ENCODE results near the gene BNIP3. TPM values are rescaled to one million over a fixed set of nuclear protein-coding genes. Genes with fewer than 3 reads are reported as not detected.
A peak's percentile ranks its signal among the peaks of the same experiment; 100 is the strongest.

The BNIP3 gene
- 10 to 100 TPM; 12.7 to 22.0 TPM for total RNA-seq
- 19.6 to 20.9 reads per million in 2 donors for total RNA-seq

GRCh38 chr10:131981429-131982184 is at the start of gene BNIP3:
Gene BNIP3, minus strand, starts transcription at chr10:131981923. Its CDS starts 117 bp downstream, at chr10:131981806.
- DNase-seq (peak; percentile 94 to 97 (median 95)), ATAC-seq (peak; percentile 94)
- peak within 1 kb of the TSS; percentile 19 for H3K27ac Mint-ChIP-seq
- peak within 1 kb of the TSS; percentile 89 for H3K4me3 Mint-ChIP-seq
- peaks cover 19% of the 10 kb centered on the region for H3K4me1 Mint-ChIP-seq
- peaks cover 7% of the 10 kb centered on the region for H3K27me3 Mint-ChIP-seq
- H3K36me3 Mint-ChIP-seq (ENCODE audit: low read depth) = no peaks in the 10 kb centered on the region
- no peaks in the 10 kb centered on the region for H3K9me3 ChIP-seq (ENCODE audit: control insufficient read depth, low read length, poor library complexity, severe bottlenecking)

GRCh38 chr10:132030898-132031463 is 49.3 kb upstream of the BNIP3 start:
- ATAC-seq = no peak
- Mint-ChIP-seq H3K27ac (no peak overlapping the region), H3K36me3 (ENCODE audit: low read depth) (peaks cover 2% of the 10 kb centered on the region), H3K4me3 (no peak overlapping the region), H3K27me3 (peaks cover 76% of the 10 kb centered on the region), H3K4me1 (no peaks in the 10 kb centered on the region)
- DNase-seq = no peak
- H3K9me3 ChIP-seq (ENCODE audit: control insufficient read depth, low read length, poor library complexity, severe bottlenecking) = no peaks in the 10 kb centered on the region

DNA sequence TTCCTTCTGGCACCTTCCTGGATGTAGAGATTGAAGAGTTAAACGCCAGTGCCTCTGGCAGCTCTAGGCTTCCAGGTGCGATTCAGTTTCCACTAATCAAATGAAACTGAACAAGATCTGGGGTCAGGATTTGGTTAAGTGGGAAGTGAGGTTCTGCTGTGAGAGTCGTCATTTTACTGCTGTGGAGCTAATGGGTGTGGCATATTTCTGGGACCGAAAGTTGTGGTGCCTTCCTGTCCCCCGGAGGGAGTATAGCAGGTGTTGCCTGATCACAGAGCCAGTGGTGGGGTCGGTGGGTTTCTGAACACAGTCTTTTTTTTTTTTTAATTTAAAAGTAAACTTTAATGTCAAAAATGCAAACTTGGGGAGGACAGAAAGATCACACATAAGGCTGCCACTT is 47.0 kb upstream of the BNIP3 start:
- H3K27ac Mint-ChIP-seq = no peak overlapping the region
- H3K4me1 Mint-ChIP-seq = peaks cover 2% of the 10 kb centered on the region
- H3K9me3 ChIP-seq (ENCODE audit: control insufficient read depth, low read length, poor library complexity, severe bottlenecking) = no peaks in the 10 kb centered on the region
- no peak overlapping the region for H3K4me3 Mint-ChIP-seq
- peaks cover 77% of the 10 kb centered on the region for H3K27me3 Mint-ChIP-seq
- DNase-seq (no peak), ATAC-seq (no peak)
- H3K36me3 Mint-ChIP-seq (ENCODE audit: low read depth) = no peaks in the 10 kb centered on the region

- H3K9me3 ChIP-seq (ENCODE audit: control insufficient read depth, low read length, poor library complexity, severe bottlenecking) = no peaks in the 10 kb centered on the region
- Mint-ChIP-seq H3K27me3 (peaks cover 78% of the 10 kb centered on the region), H3K36me3 (ENCODE audit: low read depth) (no peaks in the 10 kb centered on the region), H3K4me3 (no peak overlapping the region), H3K4me1 (peaks cover 8% of the 10 kb centered on the region), H3K27ac (no peak overlapping the region)
- DNase-seq = no peak
- no peak for ATAC-seq
These were observed 45.8 kb upstream of the BNIP3 start for GRCh38 chr10:132027423-132027983.

GRCh38 chr10:132023092-132023811 is 41.5 kb upstream of the BNIP3 start:
- Mint-ChIP-seq H3K36me3 (ENCODE audit: low read depth) (no peaks in the 10 kb centered on the region), H3K4me3 (peak overlapping the region; percentile 71)
- ATAC-seq = peak; percentile 90

DNA sequence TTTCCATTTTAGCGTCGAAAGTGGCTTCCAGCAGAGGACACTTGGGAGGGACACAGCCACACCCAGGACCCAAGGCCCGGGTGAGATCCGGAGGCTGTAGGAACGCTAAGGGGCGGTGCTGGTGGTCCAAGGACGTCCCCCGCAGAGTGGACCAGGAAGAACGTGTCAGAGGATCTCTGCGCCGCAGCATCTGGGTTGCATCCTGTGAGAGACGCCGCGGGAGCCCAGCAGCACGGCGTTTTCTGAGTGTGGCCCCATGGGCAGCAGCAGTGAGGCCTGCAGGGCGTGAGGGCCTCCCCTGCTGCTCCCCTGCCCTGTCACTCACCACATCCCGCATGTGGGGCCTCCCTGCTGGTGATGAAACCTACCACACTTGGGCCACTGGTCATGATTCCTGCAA is 40.5 kb upstream of the BNIP3 start:
- no peak overlapping the region for H3K4me3 Mint-ChIP-seq
- H3K36me3 Mint-ChIP-seq (ENCODE audit: low read depth) = no peaks in the 10 kb centered on the region
- ATAC-seq = no peak
- H3K27ac Mint-ChIP-seq = no peak overlapping the region
- H3K4me1 Mint-ChIP-seq = peaks cover 10% of the 10 kb centered on the region
- H3K27me3 Mint-ChIP-seq = peaks cover 46% of the 10 kb centered on the region
- no peaks in the 10 kb centered on the region for H3K9me3 ChIP-seq (ENCODE audit: control insufficient read depth, low read length, poor library complexity, severe bottlenecking)
- no peak for DNase-seq

More at GRCh38 chr10:132023092-132023811, 41.5 kb upstream of the BNIP3 start:
- peak; percentile 52 to 74 (median 59) for DNase-seq
- H3K27ac Mint-ChIP-seq = no peak overlapping the region
- peaks cover 56% of the 10 kb centered on the region for H3K27me3 Mint-ChIP-seq
- no peaks in the 10 kb centered on the region for H3K9me3 ChIP-seq (ENCODE audit: control insufficient read depth, low read length, poor library complexity, severe bottlenecking)
- peaks cover 10% of the 10 kb centered on the region for H3K4me1 Mint-ChIP-seq

DNA sequence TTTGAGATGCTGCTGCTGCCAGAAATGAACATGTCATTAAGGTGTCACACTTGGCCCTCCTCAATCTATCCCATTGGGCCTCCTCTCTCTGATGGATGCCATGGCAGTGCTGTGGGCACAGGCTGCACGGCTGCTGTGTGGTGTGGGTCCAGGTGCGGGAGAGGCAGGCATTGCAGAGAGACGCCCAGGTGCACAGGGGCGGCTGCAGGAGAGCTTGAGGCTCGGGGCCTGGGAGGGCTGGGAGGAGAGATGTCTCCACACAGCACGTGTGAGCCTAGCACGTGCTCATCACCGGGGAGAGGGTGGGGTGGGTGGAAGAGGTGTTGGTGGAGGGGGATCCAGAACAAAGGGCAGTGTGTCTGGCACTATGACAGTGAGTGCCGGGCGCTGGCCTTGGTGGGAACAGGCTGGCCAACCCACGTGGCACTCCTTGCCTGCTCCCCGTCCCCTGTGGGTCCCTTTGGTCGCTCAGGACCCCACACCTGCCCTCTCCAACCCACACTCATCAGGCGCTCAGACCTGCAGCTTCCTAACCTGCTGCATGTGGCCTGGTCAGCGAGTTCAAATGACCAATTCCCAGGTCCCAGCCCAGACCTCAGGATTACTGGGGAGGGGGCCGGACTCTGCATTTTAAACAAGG is 39.9 kb upstream of the BNIP3 start:
- Mint-ChIP-seq H3K27ac (no peak overlapping the region), H3K4me3 (no peak overlapping the region), H3K36me3 (ENCODE audit: low read depth) (no peaks in the 10 kb centered on the region), H3K4me1 (peaks cover 10% of the 10 kb centered on the region), H3K27me3 (peaks cover 39% of the 10 kb centered on the region)
- ATAC-seq (no peak), DNase-seq (no peak)
- H3K9me3 ChIP-seq (ENCODE audit: control insufficient read depth, low read length, poor library complexity, severe bottlenecking) = no peaks in the 10 kb centered on the region

DNA sequence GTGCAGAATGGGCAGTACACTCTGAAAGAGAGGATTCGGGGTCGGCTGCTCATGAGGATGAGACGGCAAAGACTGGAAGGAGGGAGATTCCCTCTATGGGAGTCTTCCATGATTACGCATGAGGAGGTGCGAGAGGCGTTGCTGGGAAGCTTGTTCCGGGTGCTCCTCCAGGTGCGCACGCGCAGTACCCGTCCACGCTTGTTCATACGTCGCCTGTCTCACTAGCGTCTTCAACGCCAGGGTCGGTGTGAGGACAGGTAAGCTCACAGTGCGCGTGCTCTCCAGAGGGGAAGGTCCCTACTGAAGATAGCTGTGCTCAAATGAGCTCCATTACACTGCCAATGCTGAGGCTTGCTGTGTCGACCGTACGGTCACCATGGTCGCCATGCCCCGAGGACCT is 39.3 kb upstream of the BNIP3 start:
- H3K9me3 ChIP-seq (ENCODE audit: control insufficient read depth, low read length, poor library complexity, severe bottlenecking) = no peaks in the 10 kb centered on the region
- peaks cover 36% of the 10 kb centered on the region for H3K27me3 Mint-ChIP-seq
- no peak for DNase-seq
- H3K27ac Mint-ChIP-seq = peak overlapping the region; percentile 73
- H3K4me1 Mint-ChIP-seq = peaks cover 10% of the 10 kb centered on the region
- ATAC-seq = no peak
- H3K36me3 Mint-ChIP-seq (ENCODE audit: low read depth) = no peaks in the 10 kb centered on the region
- no peak overlapping the region for H3K4me3 Mint-ChIP-seq

DNA sequence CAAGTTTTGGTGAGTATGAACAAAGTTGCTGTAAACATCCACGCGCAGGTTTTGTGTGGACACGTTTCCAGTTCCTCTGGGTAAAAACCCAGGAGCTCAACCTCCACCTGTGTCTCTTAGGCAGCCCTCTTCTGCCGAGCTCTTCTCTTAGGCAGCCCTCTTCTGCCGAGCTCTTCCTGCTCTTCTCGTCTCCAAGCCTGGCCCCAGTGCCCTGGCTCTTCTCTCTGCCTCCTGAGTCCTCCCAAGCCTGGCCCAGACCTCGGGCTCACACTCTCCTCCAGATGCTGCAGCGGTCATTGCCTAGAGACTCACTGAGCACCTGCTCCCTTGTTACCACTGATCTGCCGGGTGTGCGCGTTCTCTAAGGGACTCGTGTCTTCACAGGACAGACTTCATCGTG is 38.7 kb upstream of the BNIP3 start:
- no peaks in the 10 kb centered on the region for H3K36me3 Mint-ChIP-seq (ENCODE audit: low read depth)
- DNase-seq = no peak
- H3K4me3 Mint-ChIP-seq = no peak overlapping the region
- H3K27me3 Mint-ChIP-seq = peaks cover 35% of the 10 kb centered on the region
- no peaks in the 10 kb centered on the region for H3K9me3 ChIP-seq (ENCODE audit: control insufficient read depth, low read length, poor library complexity, severe bottlenecking)
- ATAC-seq = no peak
- peaks cover 10% of the 10 kb centered on the region for H3K4me1 Mint-ChIP-seq
- peak overlapping the region; percentile 73 for H3K27ac Mint-ChIP-seq

DNA sequence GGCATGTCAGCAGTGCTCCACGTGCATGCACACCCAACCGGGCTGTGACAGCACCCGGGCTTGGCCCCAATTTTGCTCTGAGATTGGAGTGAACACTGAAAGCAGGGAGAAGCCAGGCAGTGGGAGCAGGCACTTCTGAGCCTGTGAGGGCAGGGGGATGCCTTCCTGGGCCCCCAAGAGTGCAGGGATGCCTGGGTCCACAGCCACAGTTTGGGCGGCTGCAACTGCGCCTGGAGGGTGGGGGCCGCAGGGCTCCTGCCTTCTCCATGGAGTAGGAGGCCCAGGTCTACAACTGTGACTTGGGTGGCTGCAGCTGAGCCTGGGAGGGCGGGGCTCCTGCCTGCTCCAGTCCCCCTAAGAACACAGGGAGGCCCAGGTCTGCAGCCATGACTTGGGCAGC is 37.6 kb upstream of the BNIP3 start:
- Mint-ChIP-seq H3K36me3 (ENCODE audit: low read depth) (no peaks in the 10 kb centered on the region), H3K27me3 (peaks cover 28% of the 10 kb centered on the region), H3K4me3 (no peak overlapping the region), H3K27ac (no peak overlapping the region), H3K4me1 (peaks cover 10% of the 10 kb centered on the region)
- DNase-seq (no peak), ATAC-seq (no peak)
- no peaks in the 10 kb centered on the region for H3K9me3 ChIP-seq (ENCODE audit: control insufficient read depth, low read length, poor library complexity, severe bottlenecking)

DNA sequence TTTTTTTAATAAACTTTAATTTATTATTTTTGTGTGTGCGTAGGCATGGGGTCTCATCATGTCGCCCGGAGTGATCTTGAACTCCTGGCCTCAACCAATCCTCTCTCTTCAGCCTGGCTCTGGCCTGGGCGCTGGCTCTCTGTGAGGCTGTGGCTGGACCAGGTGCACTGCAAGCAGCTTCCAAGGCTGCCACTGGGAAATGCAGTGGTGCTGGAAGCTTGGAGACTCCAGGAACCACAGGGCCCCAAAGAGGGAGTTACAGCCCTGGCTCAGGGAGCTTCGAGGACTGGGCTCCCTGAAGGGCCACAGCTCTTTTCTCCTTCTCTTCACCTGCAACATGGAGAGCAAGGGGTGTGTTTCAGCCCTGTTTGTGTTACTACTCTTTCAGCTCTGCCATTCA is 36.7 kb upstream of the BNIP3 start:
- no peak overlapping the region for H3K4me3 Mint-ChIP-seq
- DNase-seq (no peak), ATAC-seq (no peak)
- no peaks in the 10 kb centered on the region for H3K9me3 ChIP-seq (ENCODE audit: control insufficient read depth, low read length, poor library complexity, severe bottlenecking)
- H3K27me3 Mint-ChIP-seq = peaks cover 23% of the 10 kb centered on the region
- peaks cover 8% of the 10 kb centered on the region for H3K4me1 Mint-ChIP-seq
- no peak overlapping the region for H3K27ac Mint-ChIP-seq
- H3K36me3 Mint-ChIP-seq (ENCODE audit: low read depth) = no peaks in the 10 kb centered on the region

DNA sequence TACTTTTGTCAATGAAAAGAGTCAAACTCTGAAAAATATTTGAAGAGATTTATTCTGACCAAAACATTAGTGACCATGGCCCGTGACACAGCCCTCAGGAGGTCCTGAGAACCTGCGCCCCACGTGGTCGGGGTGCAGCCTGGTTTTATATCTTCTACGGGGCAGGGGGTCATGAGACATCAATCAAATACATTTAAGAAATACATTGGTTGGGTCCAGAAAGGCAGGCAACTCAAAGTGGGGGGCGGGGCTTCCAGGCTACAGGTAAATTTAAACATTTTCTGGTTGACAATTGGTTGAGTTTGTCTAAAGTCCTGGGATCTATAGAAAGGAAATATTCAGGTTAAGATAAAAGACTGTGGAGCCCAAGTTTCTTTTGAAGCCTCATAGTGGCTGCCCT is 34.8 kb upstream of the BNIP3 start:
- Mint-ChIP-seq H3K27ac (peak overlapping the region; percentile 47), H3K36me3 (ENCODE audit: low read depth) (no peaks in the 10 kb centered on the region), H3K4me3 (no peak overlapping the region), H3K4me1 (peaks cover 2% of the 10 kb centered on the region), H3K27me3 (peaks cover 22% of the 10 kb centered on the region)
- H3K9me3 ChIP-seq (ENCODE audit: control insufficient read depth, low read length, poor library complexity, severe bottlenecking) = no peaks in the 10 kb centered on the region
- DNase-seq (no peak), ATAC-seq (no peak)

- DNase-seq (no peak), ATAC-seq (no peak)
These were observed 29.7 kb upstream of the BNIP3 start for GRCh38 chr10:132011445-132011844.

More at GRCh38 chr10:132011445-132011844, 29.7 kb upstream of the BNIP3 start:
- H3K4me1 Mint-ChIP-seq = no peaks in the 10 kb centered on the region
- H3K36me3 Mint-ChIP-seq (ENCODE audit: low read depth) = peaks cover 3% of the 10 kb centered on the region
- no peak overlapping the region for H3K4me3 Mint-ChIP-seq
- H3K27ac Mint-ChIP-seq = no peak overlapping the region
- H3K27me3 Mint-ChIP-seq = peaks cover 51% of the 10 kb centered on the region
- H3K9me3 ChIP-seq (ENCODE audit: control insufficient read depth, low read length, poor library complexity, severe bottlenecking) = no peaks in the 10 kb centered on the region
